ENCODE results near the gene ZNF385B.

GRCh38 chr2:179428649-179429048 lies 432.8 kb downstream of the ZNF385B start:
- TF ChIP-seq MYC (IDR thresholded peaks at IDR 0.05; ENCODE audit: low read depth, low read length) (no peak), CTCF (IDR thresholded peaks at IDR 0.05; ENCODE audit: low read depth, low read length) (no peak), MAX (IDR thresholded peaks at IDR 0.05; ENCODE audit: low read depth, low read length) (no peak), POLR2A (IDR thresholded peaks at IDR 0.05; ENCODE audit: extremely low read depth, insufficient read length) (no peak)

Measured in NB4 (cell line).